ENCODE data around the gene ANTXR2. TPM values are rescaled to one million over a fixed set of nuclear protein-coding genes. Genes with fewer than 3 reads are reported as not detected.
"Not testable (repeated sequence)": the region's sequence is repeated elsewhere in the genome, so short reads cannot be mapped to it uniquely, and the experiment has no call there.

The ANTXR2 gene
- total RNA-seq, 1 donor from 2014 or later = 14.4 TPM

DNA sequence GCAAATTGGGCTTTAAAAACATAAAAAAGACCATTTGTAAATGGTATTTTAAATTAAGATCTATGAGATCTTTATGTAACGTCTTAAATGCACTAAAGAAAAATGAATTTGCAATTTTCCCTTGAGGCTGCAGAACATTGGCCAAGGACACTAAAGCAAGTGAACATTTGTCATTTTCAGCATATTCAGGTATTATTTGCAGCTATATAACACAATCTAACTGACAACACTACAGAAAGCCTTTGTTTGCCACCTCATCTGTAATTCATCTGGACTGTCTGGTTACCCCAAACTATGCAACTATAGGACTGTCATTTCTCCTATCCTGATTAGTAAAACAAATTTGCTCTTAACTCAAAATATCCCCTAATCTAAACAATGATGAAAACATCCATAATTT, 74.8 kb downstream of the ANTXR2 start:
- no peak overlapping the region for H3K4me3 ChIP-seq (ENCODE audit: low read depth, low read length)
- no peak for DNase-seq (ENCODE audit: low read depth)
- TF ChIP-seq, protein P1, sequence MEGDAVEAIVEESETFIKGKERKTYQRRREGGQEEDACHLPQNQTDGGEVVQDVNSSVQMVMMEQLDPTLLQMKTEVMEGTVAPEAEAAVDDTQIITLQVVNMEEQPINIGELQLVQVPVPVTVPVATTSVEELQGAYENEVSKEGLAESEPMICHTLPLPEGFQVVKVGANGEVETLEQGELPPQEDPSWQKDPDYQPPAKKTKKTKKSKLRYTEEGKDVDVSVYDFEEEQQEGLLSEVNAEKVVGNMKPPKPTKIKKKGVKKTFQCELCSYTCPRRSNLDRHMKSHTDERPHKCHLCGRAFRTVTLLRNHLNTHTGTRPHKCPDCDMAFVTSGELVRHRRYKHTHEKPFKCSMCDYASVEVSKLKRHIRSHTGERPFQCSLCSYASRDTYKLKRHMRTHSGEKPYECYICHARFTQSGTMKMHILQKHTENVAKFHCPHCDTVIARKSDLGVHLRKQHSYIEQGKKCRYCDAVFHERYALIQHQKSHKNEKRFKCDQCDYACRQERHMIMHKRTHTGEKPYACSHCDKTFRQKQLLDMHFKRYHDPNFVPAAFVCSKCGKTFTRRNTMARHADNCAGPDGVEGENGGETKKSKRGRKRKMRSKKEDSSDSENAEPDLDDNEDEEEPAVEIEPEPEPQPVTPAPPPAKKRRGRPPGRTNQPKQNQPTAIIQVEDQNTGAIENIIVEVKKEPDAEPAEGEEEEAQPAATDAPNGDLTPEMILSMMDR (conservative IDR thresholded peaks at IDR 0.05; ENCODE audit: low read depth, low read length) = no peak

DNA sequence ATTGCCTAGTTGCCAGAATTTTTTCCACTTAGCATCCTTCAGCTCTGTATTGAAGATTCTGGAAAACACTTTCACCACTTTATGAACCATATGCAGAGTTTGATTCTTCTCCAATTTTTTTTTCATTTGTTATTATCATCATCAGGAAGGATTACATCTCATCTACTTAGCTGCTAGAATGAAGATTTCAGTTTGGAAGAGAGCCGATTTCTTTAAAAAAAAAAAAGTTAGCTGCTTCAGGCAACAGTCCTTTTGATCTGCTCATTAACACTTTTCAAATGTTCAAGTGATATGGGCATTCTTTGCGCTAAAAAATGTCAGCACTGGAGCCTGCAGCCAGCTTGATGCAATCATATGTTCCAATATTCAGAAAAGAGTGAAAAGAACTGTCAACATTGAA, 76.2 kb downstream of the ANTXR2 start:
- H3K4me3 ChIP-seq (ENCODE audit: low read depth, low read length) = no peak overlapping the region
- TF ChIP-seq, protein P1 (conservative IDR thresholded peaks at IDR 0.05; ENCODE audit: low read depth, low read length) = no peak
- DNase-seq (ENCODE audit: low read depth) = no peak

DNA sequence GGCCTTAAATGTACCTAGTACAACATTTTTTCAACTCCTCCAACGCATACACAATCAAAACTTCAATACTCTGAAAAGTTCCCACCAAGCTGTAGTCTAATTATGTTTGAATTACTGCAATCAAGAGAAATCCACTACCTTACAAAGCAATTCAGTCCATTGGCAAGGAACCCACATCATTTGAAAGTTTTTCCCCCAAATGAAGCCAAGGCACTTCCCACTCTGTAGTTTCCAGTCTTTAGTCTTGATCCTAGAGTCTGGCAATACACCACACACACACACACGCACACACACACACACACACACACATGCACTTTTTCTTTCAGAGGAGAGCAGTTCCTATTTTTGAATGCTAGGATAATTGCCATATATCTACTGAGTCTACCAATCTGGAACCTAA, 79.6 kb downstream of the ANTXR2 start:
- no peak overlapping the region for H3K4me3 ChIP-seq (ENCODE audit: low read depth, low read length)
- TF ChIP-seq, protein P1 (conservative IDR thresholded peaks at IDR 0.05; ENCODE audit: low read depth, low read length) = no peak
- DNase-seq (ENCODE audit: low read depth) = no peak

DNA sequence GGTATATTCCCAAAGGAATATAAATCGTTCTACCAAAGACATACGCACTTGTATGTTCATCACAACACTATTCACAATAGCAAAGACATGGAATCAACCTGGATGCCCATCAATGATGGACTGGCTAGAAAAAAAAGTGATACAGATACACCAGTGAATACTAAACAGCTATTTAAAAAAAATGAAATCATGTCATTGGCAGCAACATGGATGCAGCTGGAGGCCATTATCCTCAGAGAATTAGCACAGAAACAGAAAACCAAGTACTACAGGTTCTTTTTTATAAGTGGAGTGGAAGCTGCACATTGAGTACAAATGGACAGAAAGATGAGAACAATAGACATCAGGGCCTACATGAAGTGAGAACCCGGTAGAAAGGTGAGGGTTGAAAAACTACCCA, 81.4 kb downstream of the ANTXR2 start:
- TF ChIP-seq, protein P1 (conservative IDR thresholded peaks at IDR 0.05; ENCODE audit: low read depth, low read length) = no peak
- DNase-seq (ENCODE audit: low read depth) = no peak
- H3K4me3 ChIP-seq (ENCODE audit: low read depth, low read length) = no peak overlapping the region

DNA sequence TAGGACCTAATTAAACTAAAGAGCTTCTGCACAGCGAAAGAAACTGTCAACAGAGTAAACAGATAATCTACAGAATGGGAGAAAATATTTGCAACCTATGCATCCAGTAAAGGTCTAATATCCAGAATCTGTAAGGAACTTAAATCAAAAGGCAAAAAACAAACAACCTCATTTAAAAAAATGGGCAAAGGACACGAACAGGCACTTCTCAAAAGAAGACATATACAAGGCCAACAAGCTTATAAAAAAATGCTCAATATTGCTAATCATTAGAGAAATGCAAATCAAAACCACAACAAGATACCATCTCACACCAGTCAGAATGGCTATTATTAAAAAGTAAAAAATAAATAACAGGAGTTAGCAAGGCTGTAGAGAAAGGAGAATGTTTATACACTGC, 81.9 kb downstream of the ANTXR2 start:
- not testable (repeated sequence) for DNase-seq (ENCODE audit: low read depth)

DNA sequence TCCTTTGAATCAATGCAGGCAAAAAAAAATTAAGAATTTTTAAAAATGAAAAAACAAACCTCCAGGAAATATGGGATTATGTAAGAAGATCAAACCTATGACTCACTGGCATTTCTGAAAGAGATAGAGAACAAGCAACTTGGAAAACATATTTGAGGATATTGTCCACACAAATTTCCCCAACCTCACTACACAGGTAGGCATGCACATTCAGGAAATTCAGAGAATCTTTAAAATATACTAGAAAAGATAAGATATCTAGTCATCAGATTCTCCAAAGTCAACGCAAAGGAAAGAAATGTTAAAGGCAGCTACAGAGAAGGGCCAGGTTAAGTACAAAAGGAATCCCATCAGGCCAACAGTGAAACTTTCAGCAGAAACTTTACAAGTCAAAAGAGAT, 85.6 kb downstream of the ANTXR2 start:
- TF ChIP-seq, protein P1 (conservative IDR thresholded peaks at IDR 0.05; ENCODE audit: low read depth, low read length) = no peak
- H3K4me3 ChIP-seq (ENCODE audit: low read depth, low read length) = no peak overlapping the region

More for the DNA sequence above, 81.9 kb downstream of the ANTXR2 start:
- H3K4me3 ChIP-seq (ENCODE audit: low read depth, low read length) = not testable (repeated sequence)

DNA sequence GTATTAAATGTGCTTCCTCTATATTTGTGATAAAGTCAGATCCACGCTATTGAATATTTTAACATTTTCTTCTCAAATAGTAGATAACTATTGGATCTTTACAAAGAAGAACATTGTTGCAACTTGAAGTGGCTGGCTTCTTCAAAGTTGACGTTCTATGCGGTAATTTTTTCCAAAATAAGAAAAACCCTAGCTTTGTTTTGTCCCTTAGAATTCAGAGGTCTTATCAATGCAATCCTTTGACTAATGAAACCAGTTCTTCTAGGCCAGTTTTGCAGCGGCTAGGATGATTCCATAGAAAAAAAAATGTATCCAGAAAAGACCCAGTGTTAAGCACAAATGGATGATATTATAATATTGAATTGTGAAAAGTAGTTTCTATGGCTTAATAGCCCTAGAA, 89.6 kb downstream of the ANTXR2 start:
- no peak overlapping the region for H3K4me3 ChIP-seq (ENCODE audit: low read depth, low read length)
- DNase-seq (ENCODE audit: low read depth) = no peak
- TF ChIP-seq, protein P1 (conservative IDR thresholded peaks at IDR 0.05; ENCODE audit: low read depth, low read length) = no peak

More for the DNA sequence above, 85.6 kb downstream of the ANTXR2 start:
- DNase-seq (ENCODE audit: low read depth) = no peak

All from epithelial cell of proximal tubule (primary cell).